Endodermal cell (in vitro differentiated cells): ENCODE data around the gene RIT2. TPM values are rescaled to one million over a fixed set of nuclear protein-coding genes. Genes with fewer than 3 reads are reported as not detected.

ENCODE experiments used
- DNase-seq: peaks from one replicate; pipeline ENCODE4 v3.0.0-alpha.2; 2017
- H3K27ac ChIP-seq: 2 replicates; pipeline ENCODE4 v1.5.1; 2013; ENCODE audit warnings: mild to moderate bottlenecking, low read depth, low read length, moderate library complexity
- H3K27me3 ChIP-seq: 2 replicates; pipeline ENCODE4 v1.6.1; 2013; ENCODE audit warnings: mild to moderate bottlenecking, low read length, moderate library complexity; ENCODE audit not compliant: insufficient read depth, control insufficient read depth, poor library complexity, severe bottlenecking
- H3K36me3 ChIP-seq: 2 replicates; pipeline ENCODE4 v1.7.0; 2013; ENCODE audit warnings: mild to moderate bottlenecking, low read length, moderate library complexity; ENCODE audit not compliant: control insufficient read depth, insufficient read depth
- H3K4me1 ChIP-seq: one replicate; pipeline ENCODE4 v1.7.0; 2013; ENCODE audit warnings: low read length; ENCODE audit not compliant: control insufficient read depth, insufficient read depth
- H3K4me3 ChIP-seq: 2 replicates; pipeline ENCODE4 v1.5.1; 2013; ENCODE audit warnings: mild to moderate bottlenecking, low read length, moderate library complexity
- H3K9ac ChIP-seq: 2 replicates; pipeline ENCODE4 v1.6.1; 2013; ENCODE audit warnings: mild to moderate bottlenecking, low read length, moderate library complexity; ENCODE audit not compliant: poor library complexity, severe bottlenecking; ENCODE audit errors: extremely low read depth
- H3K9me3 ChIP-seq: 2 replicates; pipeline ENCODE4 v1.6.1; 2013; ENCODE audit warnings: mild to moderate bottlenecking, low read length, moderate library complexity; ENCODE audit not compliant: control insufficient read depth
- H3K27ac Mint-ChIP-seq: 2 replicates; pipeline ENCODE4 v1.8.0; 2020; ENCODE audit warnings: mixed read lengths
- H3K27me3 Mint-ChIP-seq: 2 replicates; pipeline ENCODE4 v1.8.0; 2021; ENCODE audit warnings: mild to moderate bottlenecking, mixed read lengths; ENCODE audit not compliant: insufficient read depth
- H3K36me3 Mint-ChIP-seq: 2 replicates; pipeline ENCODE4 v1.8.0; 2020; ENCODE audit warnings: low read depth, mixed read lengths
- H3K4me1 Mint-ChIP-seq: 2 replicates; pipeline ENCODE4 v1.8.0; 2020; ENCODE audit warnings: mixed read lengths
- H3K4me3 Mint-ChIP-seq: 2 replicates; pipeline ENCODE4 v1.8.0; 2020; ENCODE audit warnings: mild to moderate bottlenecking, moderate library complexity, mixed read lengths
- H3K9me3 Mint-ChIP-seq: 2 replicates; pipeline ENCODE4 v1.8.0; 2020; ENCODE audit warnings: mild to moderate bottlenecking, mixed read lengths
- WGBS, 2 experiments: methylation state at CpG; one replicate each; pipeline versions ENCODE4 v1.1.5 to v1.1.7; 2013; ENCODE audit warnings: missing lambda C conversion rate in 2 of 2, mixed read lengths in 1 of 2; ENCODE audit not compliant: insufficient coverage in 1 of 2, insufficient read length in 1 of 2; 5-methylcytosine and 5-hydroxymethylcytosine counted together
- total RNA-seq, 2 donors: library from RNA; stranded (reverse); fragmentation: NEBNext Ultra II Directional in 1 of 2; extraction: Animal tissue kit (Norgen Biotek cat#: 25700) in 1 of 2; gene quantifications; 2 replicates in 1 of 2; 3 replicates in 1 of 2; pipeline ENCODE4 v1.2.1, GENCODE V29; 2021
- TF ChIP-seq, protein P1 (sequence below): fragments of 200-600 bp; sonication (generic); conservative IDR thresholded peaks from 2 replicates; pipeline ENCODE4 v1.5.0; 2021; ENCODE audit warnings: antibody characterized with exemption, mild to moderate bottlenecking

Gene RIT2
- total RNA-seq, 2 donors from 2014 or later = 0.81 TPM; not detected in 1

- 84 to 100% methylated on average over 1 to 2 of the region's 2 CpGs for WGBS, 2 experiments
Measured at GRCh38 chr18:43040281-43040680, 75.2 kb downstream of the RIT2 start.

DNA sequence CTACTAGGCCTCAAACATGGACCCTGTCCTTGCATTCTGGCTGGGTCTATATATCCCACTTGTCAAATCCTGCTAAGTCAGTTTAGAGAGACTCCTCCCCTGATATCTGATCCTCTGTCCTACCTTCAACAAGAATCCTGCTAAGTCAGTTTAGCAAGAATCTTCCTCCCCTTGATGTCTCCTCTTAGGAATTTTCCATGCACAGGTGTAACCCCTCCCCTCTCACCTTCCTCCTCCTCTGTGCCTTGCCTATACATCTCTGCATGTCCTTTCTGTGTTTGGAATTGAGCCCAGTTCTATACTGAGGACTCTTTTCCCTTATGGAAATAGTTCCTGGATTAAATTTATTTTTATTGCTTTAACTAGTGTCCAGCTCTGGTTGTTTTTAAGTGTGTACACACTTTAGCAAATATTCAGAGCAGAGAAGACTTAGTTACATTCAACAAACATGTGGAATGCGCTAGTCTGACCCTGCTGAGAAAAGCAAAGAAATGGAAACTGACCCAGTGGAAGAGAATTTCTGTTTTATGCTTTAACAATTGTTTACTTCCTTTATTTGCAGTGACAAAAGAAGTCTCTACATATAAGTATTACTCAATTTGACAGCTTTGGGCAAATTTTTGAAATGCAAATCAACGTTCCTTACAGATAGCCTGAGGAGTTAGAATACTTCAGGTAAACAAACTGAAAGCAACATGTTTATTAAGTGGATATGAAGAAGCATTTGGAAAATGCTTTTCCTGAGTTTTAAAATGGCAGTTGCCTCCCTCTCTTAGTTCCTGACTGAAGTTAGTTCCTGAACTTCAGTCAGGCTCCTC lies 80.6 kb downstream of the RIT2 start:
- Mint-ChIP-seq H3K4me1 (peaks cover 17% of the 10 kb centered on the region), H3K4me3 (no peak overlapping the region), H3K9me3 (no peaks in the 10 kb centered on the region), H3K27me3 (no peaks in the 10 kb centered on the region), H3K27ac (peak overlapping the region; percentile 6), H3K36me3 (no peaks in the 10 kb centered on the region)
- 33 to 44% methylated on average over 1 to 2 of the region's 2 CpGs for WGBS, 2 experiments
- H3K9me3 ChIP-seq = no peaks in the 10 kb centered on the region
- TF ChIP-seq, protein P1, sequence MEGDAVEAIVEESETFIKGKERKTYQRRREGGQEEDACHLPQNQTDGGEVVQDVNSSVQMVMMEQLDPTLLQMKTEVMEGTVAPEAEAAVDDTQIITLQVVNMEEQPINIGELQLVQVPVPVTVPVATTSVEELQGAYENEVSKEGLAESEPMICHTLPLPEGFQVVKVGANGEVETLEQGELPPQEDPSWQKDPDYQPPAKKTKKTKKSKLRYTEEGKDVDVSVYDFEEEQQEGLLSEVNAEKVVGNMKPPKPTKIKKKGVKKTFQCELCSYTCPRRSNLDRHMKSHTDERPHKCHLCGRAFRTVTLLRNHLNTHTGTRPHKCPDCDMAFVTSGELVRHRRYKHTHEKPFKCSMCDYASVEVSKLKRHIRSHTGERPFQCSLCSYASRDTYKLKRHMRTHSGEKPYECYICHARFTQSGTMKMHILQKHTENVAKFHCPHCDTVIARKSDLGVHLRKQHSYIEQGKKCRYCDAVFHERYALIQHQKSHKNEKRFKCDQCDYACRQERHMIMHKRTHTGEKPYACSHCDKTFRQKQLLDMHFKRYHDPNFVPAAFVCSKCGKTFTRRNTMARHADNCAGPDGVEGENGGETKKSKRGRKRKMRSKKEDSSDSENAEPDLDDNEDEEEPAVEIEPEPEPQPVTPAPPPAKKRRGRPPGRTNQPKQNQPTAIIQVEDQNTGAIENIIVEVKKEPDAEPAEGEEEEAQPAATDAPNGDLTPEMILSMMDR = no peak
- no peaks in the 10 kb centered on the region for H3K36me3 ChIP-seq
- peaks cover 3% of the 10 kb centered on the region for H3K4me1 ChIP-seq
- no peak overlapping the region for H3K9ac ChIP-seq
- no peak overlapping the region for H3K4me3 ChIP-seq
- no peaks in the 10 kb centered on the region for H3K27me3 ChIP-seq
- DNase-seq = peak; percentile 82
- peak overlapping the region; percentile 1 for H3K27ac ChIP-seq

More at GRCh38 chr18:43040281-43040680, 75.2 kb downstream of the RIT2 start:
- Histone ChIP-seq H3K4me3 (no peak overlapping the region), H3K4me1 (no peaks in the 10 kb centered on the region), H3K27me3 (no peaks in the 10 kb centered on the region), H3K27ac (no peak overlapping the region), H3K36me3 (no peaks in the 10 kb centered on the region), H3K9ac (no peak overlapping the region), H3K9me3 (no peaks in the 10 kb centered on the region)
- Mint-ChIP-seq H3K27me3 (no peaks in the 10 kb centered on the region), H3K36me3 (no peaks in the 10 kb centered on the region), H3K4me3 (no peak overlapping the region), H3K27ac (no peak overlapping the region), H3K4me1 (peaks cover 10% of the 10 kb centered on the region), H3K9me3 (no peaks in the 10 kb centered on the region)
- TF ChIP-seq, protein P1 = no peak
- DNase-seq = no peak

DNA sequence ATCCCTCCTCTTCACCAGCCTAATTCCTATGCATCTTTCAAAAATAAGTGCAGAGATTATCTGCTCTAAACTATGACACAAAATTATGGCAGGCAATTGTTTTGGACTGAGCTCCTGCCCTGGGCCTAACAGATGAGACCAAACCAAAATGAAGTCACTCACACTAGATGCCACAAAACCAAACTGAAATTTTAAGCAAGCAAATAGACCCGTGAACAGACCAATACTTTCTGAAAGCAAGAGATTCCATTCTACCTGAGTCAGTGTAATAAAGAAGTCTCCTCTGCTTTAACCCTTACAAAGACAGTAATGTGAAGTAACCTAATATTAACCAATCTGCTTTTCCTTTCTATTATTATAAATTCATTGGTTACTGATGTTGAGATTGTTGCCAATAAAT lies 84.3 kb downstream of the RIT2 start:
- no peaks in the 10 kb centered on the region for H3K27me3 Mint-ChIP-seq
- no peak overlapping the region for H3K9ac ChIP-seq
- 79 to 100% methylated on average over 1 of the region's 1 CpG for WGBS, 2 experiments
- no peak overlapping the region for H3K4me3 Mint-ChIP-seq
- H3K27me3 ChIP-seq = no peaks in the 10 kb centered on the region
- H3K9me3 Mint-ChIP-seq = no peaks in the 10 kb centered on the region
- H3K4me3 ChIP-seq = no peak overlapping the region
- no peak overlapping the region for H3K27ac ChIP-seq
- H3K27ac Mint-ChIP-seq = no peak overlapping the region
- TF ChIP-seq, protein P1 = no peak
- H3K4me1 Mint-ChIP-seq = peaks cover 17% of the 10 kb centered on the region
- H3K4me1 ChIP-seq = peaks cover 3% of the 10 kb centered on the region
- H3K36me3 ChIP-seq = no peaks in the 10 kb centered on the region
- no peak for DNase-seq
- H3K36me3 Mint-ChIP-seq = no peaks in the 10 kb centered on the region
- no peaks in the 10 kb centered on the region for H3K9me3 ChIP-seq
